Colonic mucosa (tissue), 4 donors: Measurements from ENCODE around the gene MYRF. TPM values are rescaled to one million over a fixed set of nuclear protein-coding genes. Genes with fewer than 3 reads are reported as not detected.

Source experiments
- DNase-seq: peaks from one replicate; pipeline ENCODE4 v3.0.0-alpha.2; 2020
- H3K27ac ChIP-seq: fragments of 200-600 bp; one replicate; pipeline ENCODE4 v1.8.0; 2021
- H3K27me3 ChIP-seq: fragments of 200-600 bp; one replicate; pipeline ENCODE4 v1.8.0; 2021
- H3K36me3 ChIP-seq: fragments of 200-600 bp; one replicate; pipeline ENCODE4 v1.8.0; 2021
- H3K4me1 ChIP-seq: fragments of 200-600 bp; one replicate; pipeline ENCODE4 v1.8.0; 2021; ENCODE audit warnings: mild to moderate bottlenecking
- H3K4me3 ChIP-seq: fragments of 200-600 bp; one replicate; pipeline ENCODE4 v1.8.0; 2021
- H3K9ac ChIP-seq, 2 donors: one replicate each; pipeline ENCODE4 v1.7.0; 2013; ENCODE audit warnings: control low read depth in 2 of 2, low read depth in 2 of 2, low read length in 2 of 2
- H3K9me3 ChIP-seq: fragments of 200-600 bp; one replicate; pipeline ENCODE4 v1.8.0; 2021
- CTCF ChIP-seq: fragments of 200-600 bp; IDR thresholded peaks from one replicate; pipeline ENCODE4 v1.8.0; 2022; ENCODE audit warnings: antibody characterized with exemption, mild to moderate bottlenecking
- intact Hi-C: fragments of 100-400 bp; cut with DNase I; formaldehyde crosslinking; loops from one replicate; pipeline ENCODE4 v1.14.1; 2022
- total RNA-seq, 2 donors: library from RNA; stranded (reverse); fragmentation: NEBNext Ultra II Directional in 1 of 2; extraction: Animal tissue kit (Norgen Biotek cat#: 25700) in 1 of 2; gene quantifications; one replicate each; pipeline ENCODE4 v1.2.1, GENCODE V29; 2021
- donor health status: healthy.
- donor health status: DM: no; HTN: no; CAD: no.
- donor health status: DM: no; HTN: no; CAD: no.

The MYRF gene
- total RNA-seq = 10 to 100 TPM in 1 of 2 donors, 1 to 10 TPM in 1; 8.8 to 14.9 TPM

- peak within 1 kb of the TSS; percentile 51 for H3K4me3 ChIP-seq
- TF ChIP-seq CTCF = peak; percentile 9
- peaks cover 10% of the 10 kb centered on the region for H3K4me1 ChIP-seq
- H3K27me3 ChIP-seq = no peaks in the 10 kb centered on the region
- H3K36me3 ChIP-seq = no peaks in the 10 kb centered on the region
- peak within 1 kb of the TSS; percentile 52 to 74 for H3K9ac ChIP-seq
- no peak within 1 kb of the TSS for H3K27ac ChIP-seq
- no peaks in the 10 kb centered on the region for H3K9me3 ChIP-seq
- intact Hi-C loops = no loop called here
- peak; percentile 65 for DNase-seq
Measured at GRCh38 chr11:61752117-61752924, at the start of gene MYRF. MYRF (plus strand) TSS chr11:61752636; CDS start chr11:61752745, 109 bp downstream.

GRCh38 chr11:61702701-61703312 is 49.6 kb upstream of the MYRF start:
- no peaks in the 10 kb centered on the region for H3K27me3 ChIP-seq
- DNase-seq = no peak
- no peak overlapping the region for H3K9ac ChIP-seq
- H3K36me3 ChIP-seq = no peaks in the 10 kb centered on the region
- no peak overlapping the region for H3K4me3 ChIP-seq
- H3K9me3 ChIP-seq = no peaks in the 10 kb centered on the region
- H3K4me1 ChIP-seq = peaks cover 42% of the 10 kb centered on the region
- no peak overlapping the region for H3K27ac ChIP-seq
- intact Hi-C loops = no loop called here
- TF ChIP-seq CTCF = no peak

- Histone ChIP-seq H3K27ac (no peak overlapping the region), H3K9me3 (no peaks in the 10 kb centered on the region), H3K27me3 (no peaks in the 10 kb centered on the region), H3K9ac (no peak overlapping the region), H3K4me1 (peaks cover 22% of the 10 kb centered on the region), H3K4me3 (no peak overlapping the region), H3K36me3 (no peaks in the 10 kb centered on the region)
- DNase-seq = no peak
- no peak for TF ChIP-seq CTCF
- intact Hi-C loops = no loop called here
Measured at GRCh38 chr11:61704838-61705237, 47.6 kb upstream of the MYRF start.

- no peak overlapping the region for H3K4me3 ChIP-seq
- no peaks in the 10 kb centered on the region for H3K36me3 ChIP-seq
- intact Hi-C loops = no loop called here
- H3K4me1 ChIP-seq = peaks cover 8% of the 10 kb centered on the region
- peak overlapping the region; percentile 13 to 64 for H3K9ac ChIP-seq
- no peaks in the 10 kb centered on the region for H3K27me3 ChIP-seq
- H3K27ac ChIP-seq = peak overlapping the region; percentile 4
- TF ChIP-seq CTCF = no peak
- H3K9me3 ChIP-seq = no peaks in the 10 kb centered on the region
- DNase-seq = peak; percentile 50
Measured at GRCh38 chr11:61706452-61707400, 45.7 kb upstream of the MYRF start.

GRCh38 chr11:61707574-61707973 is 44.9 kb upstream of the MYRF start:
- Histone ChIP-seq H3K27me3 (no peaks in the 10 kb centered on the region), H3K36me3 (no peaks in the 10 kb centered on the region), H3K4me1 (peaks cover 8% of the 10 kb centered on the region), H3K4me3 (no peak overlapping the region), H3K9me3 (no peaks in the 10 kb centered on the region), H3K9ac (peak overlapping the region; percentile 13 to 64), H3K27ac (peak overlapping the region; percentile 12)
- no peak for TF ChIP-seq CTCF
- intact Hi-C loops = no loop called here
- DNase-seq = peak; percentile 91
